Measurements from ENCODE around the gene ROR2. TPM values are rescaled to one million over a fixed set of nuclear protein-coding genes. Genes with fewer than 3 reads are reported as not detected.
A peak's percentile ranks its signal among the peaks of the same experiment; 100 is the strongest.

The ROR2 gene
- total RNA-seq, 2 donors from 2014 or later: 37.2 to 43.9 TPM

- no peaks in the 10 kb centered on the region for H3K27me3 ChIP-seq (replicated peaks; ENCODE audit: insufficient read depth)
- H3K4me3 ChIP-seq: no peak overlapping the region
- WGBS: 72% methylated on average over 6 of the region's 6 CpGs
- peak; percentile 28 for DNase-seq (ENCODE audit: low spot score)
- H3K36me3 ChIP-seq: no peaks in the 10 kb centered on the region
- peak; percentile 80 for TF ChIP-seq POLR2AphosphoS5 (IDR thresholded peaks at IDR 0.05)
- no peak for TF ChIP-seq POLR2A (IDR thresholded peaks at IDR 0.05)
- H3K9me3 ChIP-seq: no peaks in the 10 kb centered on the region
- intact Hi-C loops (cut with DNase I): no loop called here
- peak overlapping the region in 1 of 2 donors; percentile 35 for H3K27ac ChIP-seq
- peaks cover 12% of the 10 kb centered on the region for H3K4me1 ChIP-seq (replicated peaks)
Measured at GRCh38 chr9:91784673-91785446, 165.2 kb downstream of the ROR2 start.

- Histone ChIP-seq H3K36me3 (no peaks in the 10 kb centered on the region), H3K4me3 (no peak overlapping the region), H3K4me1 (replicated peaks) (peaks cover 12% of the 10 kb centered on the region), H3K9me3 (no peaks in the 10 kb centered on the region), H3K27me3 (replicated peaks; ENCODE audit: insufficient read depth) (no peaks in the 10 kb centered on the region), H3K27ac (peak overlapping the region in 1 of 2 donors; percentile 35)
- intact Hi-C loops (cut with DNase I): no loop called here
- TF ChIP-seq CTCF (IDR thresholded peaks at IDR 0.05): no peak
- no peak for TF ChIP-seq POLR2AphosphoS5 (IDR thresholded peaks at IDR 0.05)
- no peak for TF ChIP-seq POLR2A (IDR thresholded peaks at IDR 0.05)
- DNase-seq (ENCODE audit: low spot score): no peak
- WGBS: 81% methylated on average over 14 of the region's 14 CpGs
Measured at GRCh38 chr9:91783876-91784672, 166.0 kb downstream of the ROR2 start.

GRCh38 chr9:91783411-91783810 lies 166.6 kb downstream of the ROR2 start:
- intact Hi-C loops (cut with DNase I): no loop called here
- WGBS: 72% methylated on average over 6 of the region's 6 CpGs
- no peaks in the 10 kb centered on the region for H3K9me3 ChIP-seq
- no peak for DNase-seq (ENCODE audit: low spot score)
- no peaks in the 10 kb centered on the region for H3K36me3 ChIP-seq
- no peaks in the 10 kb centered on the region for H3K27me3 ChIP-seq (replicated peaks; ENCODE audit: insufficient read depth)
- TF ChIP-seq POLR2A (IDR thresholded peaks at IDR 0.05) (no peak), POLR2AphosphoS5 (IDR thresholded peaks at IDR 0.05) (no peak), CTCF (IDR thresholded peaks at IDR 0.05) (no peak)
- no peak overlapping the region for H3K4me3 ChIP-seq
- H3K4me1 ChIP-seq (replicated peaks): peaks cover 12% of the 10 kb centered on the region
- H3K27ac ChIP-seq: peak overlapping the region in 1 of 2 donors; percentile 35

- Histone ChIP-seq H3K9me3 (no peaks in the 10 kb centered on the region), H3K4me3 (no peak overlapping the region), H3K36me3 (no peaks in the 10 kb centered on the region), H3K4me1 (replicated peaks) (peaks cover 12% of the 10 kb centered on the region), H3K27me3 (replicated peaks; ENCODE audit: insufficient read depth) (no peaks in the 10 kb centered on the region), H3K27ac (no peak overlapping the region)
- 91% methylated on average over 5 of the region's 5 CpGs for WGBS
- TF ChIP-seq CTCF (IDR thresholded peaks at IDR 0.05): no peak
- TF ChIP-seq POLR2AphosphoS5 (IDR thresholded peaks at IDR 0.05): no peak
- intact Hi-C loops (cut with DNase I): no loop called here
- DNase-seq (ENCODE audit: low spot score): no peak
Measured at GRCh38 chr9:91782708-91783214, 167.3 kb downstream of the ROR2 start.

- intact Hi-C loops (cut with DNase I): no loop called here
- TF ChIP-seq CTCF (IDR thresholded peaks at IDR 0.05) (no peak), POLR2AphosphoS5 (IDR thresholded peaks at IDR 0.05) (no peak), POLR2A (IDR thresholded peaks at IDR 0.05) (no peak)
- Histone ChIP-seq H3K27ac (no peak overlapping the region), H3K36me3 (no peaks in the 10 kb centered on the region), H3K4me1 (replicated peaks) (peaks cover 12% of the 10 kb centered on the region), H3K27me3 (replicated peaks; ENCODE audit: insufficient read depth) (no peaks in the 10 kb centered on the region), H3K4me3 (no peak overlapping the region), H3K9me3 (no peaks in the 10 kb centered on the region)
- no peak for DNase-seq (ENCODE audit: low spot score)
- 86% methylated on average over 2 of the region's 3 CpGs for WGBS
Measured at GRCh38 chr9:91781906-91782305, 168.1 kb downstream of the ROR2 start.
